Islet of Langerhans (tissue), 1 donor: ENCODE results near the gene LILRB1.
A peak's percentile ranks its signal among the peaks of the same experiment; 100 is the strongest.
"Not testable (repeated sequence)": the region's sequence is repeated elsewhere in the genome, so short reads cannot be mapped to it uniquely, and the experiment has no call there.

Experiments
- FAIRE-seq: peaks from one replicate; lab custom pipeline; 2011; peaks lifted over from hg19 to GRCh38; lab: Jason Lieb, UNC

LILRB1 gene

DNA sequence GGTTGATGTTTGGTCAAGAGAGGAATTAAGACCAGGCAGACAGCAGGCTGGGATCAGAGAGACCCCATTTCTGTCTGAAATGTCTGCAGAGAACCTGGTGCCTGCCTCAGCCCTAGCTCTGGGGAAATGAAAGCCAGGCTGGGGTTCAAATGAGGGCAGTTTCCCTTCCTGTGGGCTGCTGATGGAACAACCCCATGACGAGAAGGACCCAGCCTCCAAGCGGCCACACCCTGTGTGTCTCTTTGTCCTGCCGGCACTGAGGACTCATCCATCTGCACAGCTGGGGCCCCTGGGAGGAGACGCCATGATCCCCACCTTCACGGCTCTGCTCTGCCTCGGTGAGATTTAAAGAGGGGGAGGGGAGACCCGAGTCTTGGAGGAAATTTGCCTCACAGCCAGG, 32.4 kb downstream of the LILRB1 start, which contains the start of gene LILRB4:
TSS of gene LILRB4 (plus strand) at position 256 of the 400 bp plus-strand sequence. CDS start at position 305, 49 bp downstream.
- FAIRE-seq, result no peak

DNA sequence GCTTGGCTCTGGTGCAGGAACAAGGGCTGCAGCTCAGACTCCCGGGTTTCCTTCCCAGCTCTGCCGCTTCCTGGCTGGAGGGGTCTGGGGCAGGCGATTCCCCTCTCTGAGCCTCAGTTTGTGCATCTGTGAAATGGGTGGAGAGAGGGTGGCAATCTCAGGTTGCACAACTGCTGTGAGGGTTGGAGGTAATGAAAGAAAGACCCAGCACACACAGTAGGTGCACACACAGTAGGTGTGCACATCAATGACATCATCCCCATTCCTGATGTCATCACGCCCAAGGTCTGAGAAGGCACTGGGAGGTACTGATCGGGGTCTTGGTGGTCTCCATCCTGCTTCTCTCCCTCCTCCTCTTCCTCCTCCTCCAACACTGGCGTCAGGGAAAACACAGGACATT, 35.2 kb downstream of the LILRB1 start:
- FAIRE-seq, result no peak

DNA sequence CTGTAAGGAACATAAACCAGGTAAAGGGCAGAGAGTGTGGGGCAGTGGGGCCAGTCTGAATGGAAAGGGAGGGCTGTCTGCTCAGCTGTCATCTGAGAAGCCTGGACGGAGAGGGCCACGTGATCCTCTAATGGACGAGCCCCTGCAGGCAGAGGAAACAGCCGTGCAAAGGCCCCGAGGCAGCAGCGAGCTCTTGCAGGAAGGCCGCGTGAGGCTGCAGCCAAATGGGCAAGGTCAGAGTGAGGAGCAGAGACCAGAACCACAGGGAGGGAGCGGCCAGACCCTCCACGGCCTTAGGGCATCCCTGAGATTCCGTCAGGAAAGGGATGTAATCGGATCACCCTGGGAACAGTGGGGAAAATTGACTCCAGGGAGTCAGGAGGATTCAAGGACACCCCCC, 36.9 kb downstream of the LILRB1 start:
- FAIRE-seq, result no peak

DNA sequence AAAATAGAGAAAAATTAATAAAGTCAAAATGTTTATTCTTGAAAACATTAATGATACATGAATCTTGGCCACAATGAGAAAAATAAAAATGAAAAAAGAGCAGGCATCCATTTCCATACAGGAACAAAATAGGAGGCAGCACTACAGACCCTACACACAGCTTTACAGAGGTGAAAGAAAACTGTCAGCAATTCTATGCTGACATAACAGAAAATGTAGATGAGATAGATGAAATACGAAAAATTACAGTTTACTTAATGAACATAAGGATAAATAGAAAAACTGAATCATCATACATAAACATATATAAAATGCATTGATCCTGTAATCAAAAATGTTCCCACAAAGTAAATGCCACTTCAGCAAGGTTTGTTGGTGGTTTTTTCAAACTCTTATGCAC, 38.1 kb downstream of the LILRB1 start:
- FAIRE-seq, result no peak

DNA sequence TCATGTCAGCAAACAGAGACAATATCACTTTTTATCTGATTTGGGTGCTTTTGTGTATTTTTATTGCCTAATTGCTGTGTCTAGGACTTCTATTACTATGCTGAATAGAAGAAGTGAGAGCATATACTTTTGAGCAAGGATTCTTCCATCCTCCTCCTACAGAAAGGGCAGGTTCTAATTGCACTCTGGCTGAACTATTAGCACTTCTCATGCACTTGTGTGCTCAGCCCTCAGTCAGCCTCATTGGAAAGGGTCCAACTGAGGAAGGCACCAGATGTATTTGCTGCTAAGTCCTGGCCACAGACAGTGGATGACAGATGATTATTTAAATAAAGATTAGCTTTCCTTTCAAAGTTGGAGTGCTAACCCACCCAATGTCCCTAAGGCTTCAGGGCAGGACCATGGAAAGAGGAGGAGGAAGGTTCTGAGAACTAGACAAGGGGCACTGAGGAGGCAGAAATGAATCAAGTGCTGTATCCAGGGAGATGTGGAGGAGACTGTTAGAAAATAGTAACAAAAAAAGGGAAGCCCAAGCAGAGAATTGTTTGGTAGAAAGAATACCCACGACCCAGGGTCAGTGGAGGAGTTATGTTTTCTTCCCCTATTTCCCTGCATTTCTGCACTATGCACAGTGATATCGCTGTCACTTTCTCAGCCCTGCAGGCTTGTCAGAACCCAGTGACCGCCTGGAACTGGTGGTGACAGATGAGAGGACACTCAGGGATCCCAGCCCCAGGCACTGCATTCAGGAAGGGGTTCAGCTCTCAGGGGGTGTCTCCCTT, 40.5 kb downstream of the LILRB1 start:
- no peak for FAIRE-seq

DNA sequence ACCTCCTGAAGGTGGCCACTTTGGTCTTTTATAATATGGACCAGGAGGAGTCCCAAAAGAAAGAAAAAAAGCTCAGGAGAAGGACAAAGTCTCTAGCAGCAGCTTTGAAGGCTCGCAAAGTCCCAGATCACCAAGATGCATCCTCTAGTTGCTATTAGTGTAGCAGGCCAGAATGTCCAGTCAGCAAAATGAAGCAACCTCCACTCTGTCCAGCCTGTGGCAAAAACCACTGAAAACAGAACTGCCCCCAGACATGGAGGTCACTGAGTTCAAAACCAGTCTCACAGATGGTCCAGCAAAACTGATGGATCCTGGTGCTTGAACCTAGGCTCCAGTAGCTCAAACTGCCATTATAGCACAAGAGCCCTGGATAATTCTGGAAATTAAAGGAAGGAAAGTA, 42.9 kb downstream of the LILRB1 start:
- FAIRE-seq, result no peak

DNA sequence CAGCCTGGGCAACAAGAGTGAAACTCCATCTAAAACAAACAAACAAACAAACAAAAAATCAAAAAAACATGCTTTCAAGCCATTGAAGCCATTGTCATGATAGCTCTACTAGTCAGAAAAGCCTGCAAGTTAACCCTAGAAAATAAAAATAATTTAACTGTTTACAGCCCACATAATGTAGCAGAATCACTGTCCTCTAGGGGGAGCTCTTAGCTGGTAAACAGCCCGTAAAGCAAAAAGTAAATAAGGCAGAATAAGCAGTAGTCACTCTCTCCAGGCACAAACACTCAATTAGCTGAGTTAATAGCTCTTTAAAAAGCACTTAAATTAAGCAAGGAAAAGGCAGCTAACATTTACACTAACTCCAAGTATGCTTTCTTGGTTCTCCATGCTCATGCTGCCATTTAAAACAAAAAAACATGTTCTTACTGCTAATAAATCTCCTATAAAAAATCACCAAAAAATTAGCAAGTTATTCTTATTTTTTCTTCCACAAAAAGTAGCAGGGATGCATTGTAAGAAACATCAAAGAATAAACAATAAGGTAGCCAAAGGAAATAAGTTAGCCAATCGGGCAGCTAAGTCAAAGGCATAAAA, 43.8 kb downstream of the LILRB1 start:
- FAIRE-seq, result no peak

DNA sequence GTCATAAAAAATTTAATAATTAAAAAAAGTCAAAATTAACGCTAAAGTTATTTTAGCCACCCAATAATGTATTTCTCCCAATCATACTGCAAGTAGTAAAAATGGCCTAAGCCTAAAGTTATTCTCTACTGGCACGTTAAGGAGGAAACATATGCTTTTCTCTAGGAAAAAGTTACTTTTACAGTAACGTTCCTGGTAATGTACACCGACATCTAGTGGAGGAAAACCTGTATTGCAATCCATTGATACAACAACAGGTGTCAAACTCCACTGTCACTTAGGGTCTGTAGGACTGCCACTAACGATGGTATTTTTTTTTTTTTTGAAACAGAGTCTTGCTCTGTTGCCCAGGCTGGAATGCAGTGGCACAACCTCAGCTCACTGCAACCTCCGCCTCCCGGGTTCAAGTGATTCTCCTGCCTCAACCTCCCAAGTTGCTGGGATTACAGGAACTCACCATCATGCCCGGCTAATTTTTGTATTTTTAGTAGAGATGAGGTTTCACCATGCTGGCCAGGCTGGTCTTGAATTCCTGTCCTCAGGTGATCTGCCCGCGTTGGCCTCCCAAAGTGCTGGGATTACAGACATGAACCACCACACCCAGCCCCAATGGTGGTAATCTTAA, 46.0 kb downstream of the LILRB1 start:
- peak; percentile 70 for FAIRE-seq

DNA sequence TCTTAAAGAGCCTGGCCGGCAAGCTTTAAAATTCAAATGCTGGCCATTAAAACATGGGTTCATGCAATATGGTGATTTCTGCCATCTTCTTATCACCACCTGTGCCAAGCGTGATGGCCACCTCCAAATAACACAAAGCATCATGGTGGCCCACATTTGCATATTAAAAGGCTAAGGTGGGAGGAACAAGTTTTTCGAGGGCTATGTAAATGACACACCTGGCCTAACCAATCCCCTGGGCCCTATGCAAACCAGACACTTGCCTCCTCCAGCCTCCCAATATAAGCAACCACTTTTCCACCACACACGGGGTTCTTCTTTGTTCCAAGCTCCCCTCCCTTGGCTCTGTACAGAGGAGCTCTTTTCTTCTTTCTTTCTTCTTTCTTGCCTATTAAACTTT, 46.9 kb downstream of the LILRB1 start:
- FAIRE-seq, result no peak

DNA sequence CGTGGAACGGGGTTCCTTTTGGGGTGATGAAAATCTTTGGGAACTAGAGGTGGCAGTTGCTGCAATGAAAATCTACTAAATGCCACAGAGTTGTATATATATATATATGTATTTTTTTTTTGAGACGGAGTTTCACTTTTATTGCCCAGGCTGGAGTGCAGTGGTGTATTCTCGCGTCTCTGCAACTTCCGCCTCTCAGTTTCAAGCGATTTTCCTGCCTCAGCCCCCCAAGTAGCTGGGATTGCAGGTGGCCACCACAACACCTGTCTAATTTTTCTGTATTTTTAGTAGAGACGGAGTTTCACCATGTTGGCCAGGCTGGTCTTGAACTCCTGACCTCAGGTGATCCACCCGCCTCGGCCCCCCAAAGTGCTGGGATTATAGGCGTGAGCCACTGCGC, 51.3 kb downstream of the LILRB1 start:
- not testable (repeated sequence) for FAIRE-seq

DNA sequence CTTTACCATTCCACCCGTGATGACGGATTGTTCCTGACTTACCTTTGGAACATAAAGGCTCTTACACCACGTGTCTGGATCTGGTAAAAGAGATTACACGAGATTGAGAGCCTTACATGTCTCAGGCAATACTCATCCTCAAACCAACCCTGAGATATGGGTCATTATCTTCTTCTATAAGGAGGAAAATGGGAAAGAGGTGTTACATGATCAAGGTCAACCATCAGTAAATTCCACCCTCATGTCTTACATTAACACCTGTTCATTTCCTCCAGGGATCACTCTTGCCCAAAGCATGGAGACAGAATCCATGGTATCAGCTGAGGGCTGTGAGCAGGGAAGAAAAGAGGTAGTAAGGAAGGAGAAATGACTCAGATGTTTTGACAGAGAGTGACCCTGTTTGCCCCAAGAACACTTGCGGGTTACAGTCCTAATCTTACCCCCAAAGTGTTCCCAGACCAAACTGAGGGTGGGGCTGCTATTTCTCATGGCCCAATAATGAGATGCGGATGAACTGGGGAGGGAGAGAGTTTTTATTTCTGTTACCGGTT, 52.1 kb downstream of the LILRB1 start:
- FAIRE-seq, result no peak

DNA sequence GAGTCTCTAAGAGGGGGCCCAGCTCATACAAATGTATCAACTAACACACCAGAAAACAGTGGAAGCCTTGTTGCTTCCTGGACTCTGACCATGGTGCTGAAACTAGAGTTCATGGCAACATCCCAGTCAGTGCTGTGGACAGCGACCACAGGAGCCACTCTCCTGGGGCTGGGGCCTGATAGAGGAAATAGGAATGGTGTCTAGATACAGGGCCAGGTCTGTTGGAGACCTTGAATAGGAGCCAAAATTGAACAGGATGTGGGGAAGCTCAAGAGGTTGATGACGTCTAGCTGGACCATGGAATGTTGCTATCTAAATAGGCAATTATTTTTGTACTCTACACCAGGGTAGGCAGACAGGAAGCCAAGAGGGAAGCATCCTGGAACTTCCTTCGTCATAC, 54.2 kb downstream of the LILRB1 start:
- no peak for FAIRE-seq
